ENCODE measurements around the gene VOPP1.

DNA sequence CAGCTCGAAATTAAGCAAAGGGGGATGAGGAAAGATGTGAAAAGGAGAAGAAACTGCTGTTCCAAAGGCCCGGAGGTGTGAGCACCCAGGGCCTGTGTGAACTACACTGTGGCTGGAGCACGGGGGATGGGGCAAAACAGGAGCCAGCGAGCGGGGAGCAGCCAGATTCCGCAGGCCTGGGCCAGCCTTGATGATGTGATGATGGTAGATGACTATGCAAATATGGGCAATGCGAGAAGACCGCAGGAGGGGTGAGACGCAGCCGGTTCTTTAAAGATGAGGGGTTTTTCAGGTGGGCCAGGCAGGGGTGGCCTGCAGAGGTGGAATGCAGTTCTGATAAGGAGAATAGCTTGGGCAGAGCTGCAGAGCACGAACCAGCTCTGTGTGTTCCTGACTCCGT, 145.6 kb downstream of the VOPP1 start:
- TF ChIP-seq EZH2 (IDR thresholded peaks at IDR 0.05; ENCODE audit: insufficient read depth, poor library complexity, severe bottlenecking) (no peak), EZH2phosphoT487 (IDR thresholded peaks at IDR 0.05; ENCODE audit: insufficient read depth, low read depth) (no peak)

All from GM23248 (cell line).